Cortex of kidney (tissue), 1 donor: ENCODE measurements around the gene DENND1A.

ENCODE experiments used
- DNase-seq: peaks from one replicate; lab custom pipeline; 2025; lab: John Stamatoyannopoulos, UW

DENND1A gene

DNA sequence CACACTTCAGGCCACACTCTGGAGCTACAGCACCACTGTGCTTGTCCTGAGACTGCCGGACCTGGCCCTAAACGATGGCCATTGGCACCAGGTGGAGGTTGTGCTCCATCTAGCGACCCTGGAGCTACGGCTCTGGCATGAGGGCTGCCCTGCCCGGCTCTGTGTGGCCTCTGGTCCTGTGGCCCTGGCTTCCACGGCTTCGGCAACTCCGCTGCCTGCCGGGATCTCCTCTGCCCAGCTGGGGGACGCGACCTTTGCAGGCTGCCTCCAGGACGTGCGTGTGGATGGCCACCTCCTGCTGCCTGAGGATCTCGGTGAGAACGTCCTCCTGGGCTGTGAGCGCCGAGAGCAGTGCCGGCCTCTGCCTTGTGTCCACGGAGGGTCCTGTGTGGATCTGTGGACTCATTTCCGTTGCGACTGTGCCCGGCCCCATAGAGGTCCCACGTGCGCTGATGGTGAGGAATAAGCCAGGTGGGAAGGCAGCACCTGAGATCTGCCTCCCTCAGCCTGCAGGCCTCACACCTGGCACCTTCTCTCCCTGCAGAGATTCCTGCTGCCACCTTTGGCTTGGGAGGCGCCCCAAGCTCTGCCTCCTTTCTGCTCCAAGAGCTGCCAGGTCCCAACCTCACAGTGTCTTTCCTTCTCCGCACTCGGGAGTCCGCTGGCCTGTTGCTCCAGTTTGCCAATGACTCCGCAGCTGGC lies 559.2 kb downstream of the DENND1A start:
- no peak for DNase-seq

DNA sequence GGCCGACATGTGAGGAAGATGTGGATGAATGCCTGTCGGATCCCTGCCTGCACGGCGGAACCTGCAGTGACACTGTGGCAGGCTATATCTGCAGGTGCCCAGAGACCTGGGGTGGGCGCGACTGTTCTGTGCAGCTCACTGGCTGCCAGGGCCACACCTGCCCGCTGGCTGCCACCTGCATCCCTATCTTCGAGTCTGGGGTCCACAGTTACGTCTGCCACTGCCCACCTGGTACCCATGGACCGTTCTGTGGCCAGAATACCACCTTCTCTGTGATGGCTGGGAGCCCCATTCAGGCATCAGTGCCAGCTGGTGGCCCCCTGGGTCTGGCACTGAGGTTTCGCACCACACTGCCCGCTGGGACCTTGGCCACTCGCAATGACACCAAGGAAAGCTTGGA lies 559.8 kb downstream of the DENND1A start:
- no peak for DNase-seq

DNA sequence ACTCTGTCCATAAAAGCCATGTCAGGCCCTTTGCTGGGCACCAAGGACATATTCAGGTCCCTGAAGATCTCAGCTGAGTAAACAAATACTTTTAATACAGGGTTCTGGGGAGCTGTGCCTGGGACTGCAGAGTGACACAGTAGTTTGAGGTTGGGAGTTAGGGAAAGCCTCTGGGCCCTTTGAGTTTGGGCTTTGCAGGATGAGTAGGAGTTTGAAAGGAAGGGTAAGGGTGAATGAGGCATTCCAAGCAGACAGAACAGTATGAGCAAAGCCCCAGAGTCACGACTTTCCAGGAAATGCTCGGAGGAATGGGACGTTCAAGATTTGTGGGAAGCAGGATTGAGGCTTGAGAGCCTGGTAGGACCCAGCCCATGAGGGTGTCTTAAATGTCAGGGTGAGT lies 560.6 kb downstream of the DENND1A start:
- no peak for DNase-seq

DNA sequence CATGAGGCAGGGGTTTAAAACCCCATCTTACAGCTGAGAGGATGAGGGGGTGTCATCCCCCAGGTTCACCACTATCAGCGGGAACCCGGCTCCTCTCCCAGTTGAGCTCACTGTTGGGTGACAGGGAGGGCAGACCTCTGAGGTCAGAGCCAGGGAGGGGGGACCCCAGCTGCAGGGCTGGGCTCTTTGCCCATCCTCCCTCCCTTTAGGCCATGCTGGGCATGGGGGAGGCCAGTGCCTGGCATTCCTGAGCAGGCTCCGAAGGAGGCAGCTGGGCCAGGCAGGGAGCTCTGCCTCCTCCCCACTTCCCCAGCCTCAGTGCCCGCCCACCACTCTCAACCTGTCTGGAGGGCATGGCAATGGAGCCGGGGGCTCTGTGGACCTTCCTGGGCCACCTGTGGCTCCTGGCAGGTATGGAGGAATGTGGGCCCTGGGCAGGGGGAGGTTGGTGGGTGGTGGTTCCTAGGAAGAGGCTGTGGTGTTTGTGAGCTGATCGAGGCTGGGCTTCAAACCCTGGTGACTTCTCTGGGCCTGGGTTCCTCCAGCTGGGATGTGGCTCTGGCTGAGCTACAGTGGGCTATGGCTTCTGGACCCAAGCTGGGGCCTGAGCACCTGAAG lies 561.3 kb downstream of the DENND1A start:
- DNase-seq, result no peak

DNA sequence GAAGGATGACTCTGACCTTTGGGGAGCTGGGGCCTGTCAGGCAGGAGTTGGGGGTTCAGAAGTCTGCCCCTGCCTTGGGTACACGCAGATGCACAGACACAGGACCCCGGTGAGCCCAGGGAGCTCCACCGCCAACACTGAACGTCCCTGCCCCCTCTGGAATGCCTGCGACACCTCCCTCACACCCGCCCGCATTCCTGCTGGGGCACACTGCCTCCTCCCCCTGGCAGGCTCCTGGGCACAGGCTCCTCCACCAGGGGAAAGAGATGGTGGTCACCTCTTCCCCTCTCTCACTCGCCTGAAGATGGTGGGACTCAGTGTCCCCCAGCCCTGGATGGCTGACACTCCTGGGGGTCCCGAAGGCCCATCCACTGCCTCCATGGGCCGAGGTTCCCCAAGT lies 561.9 kb downstream of the DENND1A start:
- no peak for DNase-seq

DNA sequence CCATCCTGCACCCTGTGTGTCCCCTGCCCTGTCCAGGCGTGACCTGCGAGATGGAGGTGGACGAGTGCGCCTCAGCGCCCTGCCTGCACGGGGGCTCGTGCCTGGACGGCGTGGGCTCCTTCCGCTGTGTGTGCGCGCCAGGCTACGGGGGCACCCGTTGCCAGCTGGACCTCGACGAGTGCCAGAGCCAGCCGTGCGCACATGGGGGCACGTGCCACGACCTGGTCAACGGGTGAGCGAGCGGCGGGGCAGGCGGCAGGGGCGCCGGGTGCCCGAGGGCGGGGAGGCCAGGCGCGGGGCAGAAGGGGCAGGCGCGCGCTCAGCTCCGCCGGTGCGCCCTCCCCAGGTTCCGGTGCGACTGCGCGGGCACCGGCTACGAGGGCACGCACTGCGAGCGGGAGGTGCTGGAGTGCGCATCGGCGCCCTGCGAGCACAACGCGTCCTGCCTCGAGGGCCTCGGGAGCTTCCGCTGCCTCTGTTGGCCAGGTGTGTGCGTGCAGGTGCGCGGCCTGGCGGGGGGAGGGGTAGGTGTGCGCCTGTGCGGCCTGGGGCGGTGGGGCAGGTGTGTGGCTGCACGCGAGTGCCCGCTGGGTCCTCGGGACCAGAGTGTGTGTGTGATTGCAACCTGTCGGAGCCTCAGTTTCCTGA lies 563.9 kb downstream of the DENND1A start:
- no peak for DNase-seq

DNA sequence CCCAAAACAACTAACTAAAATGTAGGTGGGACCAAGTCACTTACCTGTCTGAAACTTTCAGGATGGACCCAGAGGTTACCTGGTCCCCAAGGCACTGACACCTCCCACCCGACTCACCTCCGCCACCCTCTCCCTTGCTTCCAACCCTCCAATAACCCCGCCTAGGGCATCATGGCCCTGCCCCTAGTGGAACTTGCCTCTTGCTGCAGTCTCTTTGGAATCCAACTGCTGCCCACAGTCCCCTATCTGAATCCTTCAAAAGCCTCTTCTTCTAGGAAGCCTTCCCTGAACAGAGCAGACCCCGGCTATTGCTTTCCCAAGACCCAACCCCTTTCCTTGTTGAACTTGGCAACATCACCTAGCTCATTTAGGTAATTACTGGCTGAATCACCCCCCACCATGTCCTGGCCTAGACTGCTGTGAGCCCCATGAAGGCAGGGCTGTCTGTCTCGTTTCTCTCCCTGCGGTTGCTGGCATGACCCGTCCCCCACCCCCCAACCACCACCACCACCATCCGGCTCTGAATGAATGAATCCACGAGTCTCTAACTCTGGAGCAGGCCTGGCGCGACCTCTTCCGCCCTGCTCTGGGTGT lies 564.5 kb downstream of the DENND1A start:
- DNase-seq, result no peak

DNA sequence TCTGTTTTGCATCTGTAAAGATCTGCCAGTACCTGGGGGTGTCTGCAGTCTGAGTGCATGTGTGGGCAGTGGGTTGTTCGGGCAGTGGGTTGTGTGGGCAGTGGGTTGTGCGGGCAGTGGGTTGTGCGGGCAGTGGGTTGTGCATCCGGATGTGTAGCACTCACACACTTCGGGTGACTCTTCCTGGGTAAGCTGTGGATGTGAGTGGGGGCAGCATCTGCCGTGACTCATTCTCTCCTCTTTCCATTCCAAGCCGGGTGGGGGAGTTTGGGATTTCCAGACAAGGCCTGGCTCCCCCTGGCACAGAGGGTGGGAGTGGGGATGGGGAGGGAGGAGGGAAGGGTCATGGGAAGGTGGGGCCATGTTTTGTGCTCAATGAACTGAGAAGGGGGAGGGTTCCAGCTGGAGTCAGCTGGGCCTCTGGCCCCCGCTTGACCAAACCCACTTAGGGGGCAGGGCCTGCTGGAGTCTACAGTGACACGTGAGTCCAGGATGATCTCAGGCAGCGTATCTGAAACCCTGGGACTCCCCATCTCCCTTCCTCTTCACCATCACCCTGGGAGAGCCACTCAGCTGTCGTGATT lies 565.6 kb downstream of the DENND1A start:
- DNase-seq, result no peak

DNA sequence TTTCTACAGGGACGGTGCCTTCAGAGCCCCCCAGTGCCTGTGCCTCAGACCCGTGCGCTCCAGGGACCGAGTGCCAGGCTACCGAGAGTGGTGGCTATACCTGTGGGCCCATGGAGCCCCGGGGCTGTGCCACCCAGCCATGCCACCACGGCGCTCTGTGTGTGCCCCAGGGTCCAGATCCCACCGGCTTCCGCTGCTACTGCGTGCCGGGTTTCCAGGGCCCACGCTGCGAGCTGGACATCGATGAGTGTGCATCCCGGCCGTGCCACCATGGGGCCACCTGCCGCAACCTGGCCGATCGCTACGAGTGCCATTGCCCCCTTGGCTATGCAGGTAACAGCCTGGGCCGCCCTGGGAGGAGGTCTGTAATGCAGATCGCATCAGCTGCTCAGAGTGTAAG lies 567.1 kb downstream of the DENND1A start:
- no peak for DNase-seq

DNA sequence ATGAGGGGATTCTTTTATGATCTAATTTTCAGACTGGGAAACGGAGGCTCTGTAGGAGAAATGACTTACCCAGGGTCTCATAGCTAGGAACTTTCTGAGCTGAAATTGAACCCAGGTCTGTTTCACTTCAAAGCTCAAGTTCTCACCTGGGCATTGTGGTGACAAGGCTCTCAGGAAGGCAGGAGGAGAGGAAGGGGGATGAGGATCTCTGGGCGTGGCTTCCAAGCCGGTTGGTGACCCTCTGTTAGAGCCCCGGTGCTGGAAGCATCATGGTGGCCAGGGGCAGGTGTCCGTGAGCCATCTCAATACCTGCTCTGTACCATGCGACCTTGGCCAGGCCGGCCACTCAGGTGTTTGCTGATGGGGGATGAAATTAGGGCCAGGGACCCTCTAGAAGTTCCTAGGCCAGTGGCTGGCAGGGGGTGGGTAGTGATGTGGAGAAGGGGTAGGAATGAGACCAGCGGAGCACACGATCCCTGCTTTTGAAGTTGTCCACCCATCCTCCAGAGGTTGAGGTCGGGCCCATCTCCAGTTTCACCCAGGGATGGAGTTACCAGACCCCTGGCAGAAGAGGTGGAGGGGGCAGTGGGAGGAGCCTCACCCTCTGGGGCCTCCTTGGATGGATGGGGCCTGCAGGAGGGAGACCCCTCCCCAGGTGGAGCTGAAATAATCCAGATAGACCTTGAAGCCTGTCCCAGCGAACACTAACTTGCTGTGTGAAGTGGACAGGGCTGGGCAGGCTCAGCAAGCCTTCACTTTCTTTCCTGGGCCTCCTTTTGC lies 568.0 kb downstream of the DENND1A start:
- no peak for DNase-seq

DNA sequence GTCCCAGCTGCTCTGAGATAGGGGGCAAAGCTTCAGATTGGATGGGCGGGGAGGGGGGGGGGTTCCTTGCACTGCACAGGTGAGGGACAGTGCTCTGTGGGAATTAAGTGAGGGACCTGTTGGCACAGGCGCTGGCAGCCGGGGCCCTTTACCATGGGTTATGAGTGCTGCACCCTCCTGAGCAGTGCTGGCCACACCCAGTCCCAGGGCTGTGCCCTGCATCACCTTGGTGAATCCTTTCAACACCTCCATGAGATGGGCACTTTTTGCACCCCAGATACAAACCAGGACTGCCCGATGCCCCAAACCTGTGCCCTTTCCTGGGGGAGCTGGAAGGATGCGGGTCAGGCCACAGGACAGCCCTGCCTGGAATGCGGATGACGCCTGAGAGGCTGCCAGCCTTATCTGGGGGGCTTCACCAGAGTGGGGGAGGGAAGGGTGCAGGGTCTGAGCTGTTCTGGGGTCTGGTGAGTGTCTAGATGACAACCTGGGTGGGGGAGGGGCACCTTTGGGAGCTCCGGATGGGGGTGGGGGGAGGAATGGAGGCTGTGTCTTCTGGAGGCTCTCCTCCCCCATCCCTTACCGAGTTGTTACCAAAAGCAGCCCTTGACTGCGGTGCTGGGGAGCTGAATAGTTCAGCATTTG lies 568.7 kb downstream of the DENND1A start:
- no peak for DNase-seq

DNA sequence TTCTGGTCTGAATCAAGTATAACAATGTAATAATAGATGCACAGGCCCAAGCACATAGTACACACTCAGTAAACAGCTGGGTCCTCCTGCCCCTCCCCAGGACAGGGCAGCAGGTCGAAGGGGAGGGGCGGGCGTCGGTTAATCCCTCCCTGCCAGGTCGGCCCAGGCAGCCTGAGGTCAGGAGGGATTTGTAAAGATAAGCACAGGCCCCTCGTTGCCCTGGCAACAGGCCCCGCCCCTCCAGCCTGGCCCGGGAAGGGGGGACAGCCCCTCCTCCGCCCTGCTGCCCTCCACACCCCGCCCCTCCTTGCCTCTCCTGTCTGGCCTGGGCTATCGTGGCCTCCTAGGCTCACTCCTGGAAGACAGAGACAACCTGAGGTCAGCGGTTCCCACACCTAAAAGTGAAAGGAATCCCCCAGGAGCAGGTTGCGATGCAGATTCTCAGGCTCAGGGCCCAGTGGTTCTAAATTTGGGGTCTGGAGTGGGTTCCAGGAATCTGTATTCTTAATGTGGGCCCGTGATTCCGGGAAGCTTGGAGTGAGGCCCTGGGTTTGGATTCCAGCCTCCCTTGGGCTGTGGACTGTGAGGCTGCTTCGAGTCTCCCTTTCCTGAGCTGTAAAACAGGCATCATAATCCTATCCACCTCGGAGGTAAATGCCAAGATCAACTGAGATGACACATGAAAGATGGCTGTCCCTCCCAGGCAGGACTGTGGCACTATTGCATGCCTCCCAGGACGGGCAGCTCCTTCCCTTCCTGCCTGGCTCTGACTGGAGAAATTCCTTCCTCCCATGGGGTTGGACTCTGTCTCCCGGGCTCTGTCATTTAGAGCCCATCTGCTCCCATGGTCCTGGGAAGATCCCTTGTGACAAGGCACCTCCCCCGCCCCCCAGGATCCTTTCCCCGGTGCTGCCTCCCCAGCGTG lies 569.5 kb downstream of the DENND1A start:
- DNase-seq, result no peak

DNA sequence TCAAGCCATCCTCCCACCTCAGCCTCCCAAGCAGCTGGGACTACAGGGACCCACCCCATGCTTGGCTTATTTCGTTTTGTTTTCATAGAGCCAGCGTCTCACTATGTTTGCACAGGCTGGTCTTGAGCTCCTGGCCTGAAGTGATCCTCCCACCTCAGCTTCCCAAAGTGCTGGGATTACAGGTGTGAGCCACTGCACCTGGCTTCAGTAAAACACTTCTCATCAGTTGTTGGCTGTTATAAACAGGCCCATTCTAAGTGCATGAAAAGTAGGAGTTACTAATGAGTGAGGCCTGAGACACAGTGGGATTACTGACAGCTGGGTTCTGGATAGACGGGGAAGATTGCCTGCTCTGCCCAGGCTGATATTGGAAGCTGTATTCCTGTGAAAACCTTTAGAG lies 570.4 kb downstream of the DENND1A start:
- no peak for DNase-seq

DNA sequence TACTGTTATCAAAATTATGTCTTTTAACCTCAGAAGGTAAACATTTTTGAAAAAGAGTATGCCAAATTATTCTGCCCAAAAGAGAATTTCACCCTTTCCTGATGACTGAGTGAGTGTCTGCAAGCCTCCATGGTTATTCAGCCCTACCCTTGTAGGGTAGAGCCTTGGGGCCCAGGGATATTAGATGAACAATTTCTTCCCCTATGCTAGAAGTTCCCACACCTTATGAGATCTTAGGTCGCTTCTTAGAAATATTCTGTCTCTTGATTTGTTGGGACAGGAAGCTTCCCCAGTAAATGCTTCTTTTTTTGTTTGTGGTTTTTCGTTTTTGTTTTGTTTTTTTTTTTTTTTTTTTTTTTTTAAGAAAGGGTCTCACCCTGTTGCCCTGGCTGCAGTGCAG lies 570.8 kb downstream of the DENND1A start:
- no peak for DNase-seq

DNA sequence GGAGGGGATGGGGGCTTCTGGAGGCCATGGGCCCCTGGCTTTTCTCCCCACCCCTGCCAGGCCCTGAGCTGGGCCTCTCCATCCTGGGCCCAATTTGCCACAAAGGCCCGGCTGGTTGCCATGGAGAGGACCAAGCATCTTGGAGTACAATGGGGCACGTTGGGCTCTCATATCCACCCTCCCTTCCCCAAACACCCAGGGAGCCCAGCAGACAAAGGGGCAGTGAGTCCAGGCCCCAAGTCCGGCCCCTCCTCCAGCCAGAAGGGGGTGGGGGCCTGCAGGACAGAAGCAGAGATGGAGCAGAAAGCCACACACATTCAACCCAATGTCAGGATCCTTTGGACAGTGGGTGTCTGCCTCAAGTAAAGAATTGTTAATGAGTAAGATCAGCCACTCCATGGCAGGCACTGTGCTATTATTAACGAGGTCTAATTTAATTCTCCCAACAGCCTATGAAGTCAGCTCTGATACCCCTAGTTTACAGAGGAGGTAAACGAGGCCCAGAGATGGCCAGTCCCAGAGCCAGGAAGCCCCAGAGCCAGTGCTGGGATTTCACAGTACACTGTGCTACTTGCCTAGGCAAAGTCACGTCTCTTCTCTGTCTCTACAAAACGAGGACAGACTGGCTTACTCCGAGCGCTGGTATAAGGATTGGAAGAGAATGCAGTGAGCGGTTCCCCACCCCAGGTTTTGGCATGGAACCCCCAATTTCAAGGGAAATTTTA lies 571.6 kb downstream of the DENND1A start:
- no peak for DNase-seq

DNA sequence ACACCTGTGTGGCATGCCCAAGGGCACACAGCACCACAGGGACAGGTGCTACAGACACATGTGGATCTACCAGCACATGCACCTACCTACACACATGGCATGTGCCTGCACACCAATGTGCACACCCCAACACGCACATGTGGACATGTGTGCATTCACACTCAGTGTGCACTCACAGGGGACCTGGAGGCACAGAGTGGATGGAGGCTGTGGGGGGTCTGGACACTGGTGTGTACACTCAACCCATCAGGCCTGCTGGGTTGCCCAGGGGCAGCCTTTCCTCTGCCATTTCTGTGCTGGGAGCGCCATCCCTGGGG lies 572.2 kb downstream of the DENND1A start:
- no peak for DNase-seq

DNA sequence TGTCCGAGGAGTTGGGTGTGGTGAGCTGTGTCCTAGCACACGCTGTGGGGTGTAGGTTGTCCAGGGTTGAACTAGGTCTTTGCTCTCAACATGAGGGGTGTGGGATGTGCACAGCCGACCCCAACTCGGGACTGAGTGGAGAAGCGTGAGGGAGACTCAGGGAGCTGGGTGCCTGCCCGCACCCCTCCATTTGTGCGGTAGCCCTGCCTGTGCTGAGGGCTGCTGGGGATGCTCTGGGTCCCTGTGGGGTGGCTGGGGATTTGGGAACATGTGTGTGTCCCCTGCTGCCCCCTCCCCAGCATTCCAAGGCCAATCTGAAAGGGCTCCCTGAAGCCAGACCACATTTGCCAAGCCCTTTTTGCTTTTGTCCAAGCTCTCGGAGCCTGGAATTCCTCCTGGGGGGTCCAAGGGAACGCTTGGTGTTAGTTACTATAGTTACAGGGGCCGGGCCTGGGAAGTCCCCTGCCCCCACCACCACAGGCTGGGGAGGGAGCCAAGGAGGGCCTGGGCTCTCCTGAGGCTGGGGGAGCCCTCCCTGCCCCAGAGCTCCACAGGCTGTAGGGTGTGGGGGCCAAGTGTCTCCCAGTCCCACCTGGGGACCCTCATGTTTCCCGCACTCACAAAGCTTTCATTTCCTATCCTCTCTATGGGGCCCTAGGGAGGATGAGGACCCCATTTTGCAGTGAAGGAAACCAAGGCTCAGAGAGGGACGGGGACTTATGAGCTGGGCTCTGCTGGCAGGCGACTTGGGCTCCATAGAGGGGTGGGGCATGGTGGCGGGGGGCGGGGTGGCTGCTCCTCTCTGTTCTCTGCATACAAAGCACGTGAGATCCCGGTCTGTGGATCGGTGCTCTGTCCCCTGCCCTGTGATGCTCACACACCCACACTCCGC lies 572.8 kb downstream of the DENND1A start:
- DNase-seq, result no peak

DNA sequence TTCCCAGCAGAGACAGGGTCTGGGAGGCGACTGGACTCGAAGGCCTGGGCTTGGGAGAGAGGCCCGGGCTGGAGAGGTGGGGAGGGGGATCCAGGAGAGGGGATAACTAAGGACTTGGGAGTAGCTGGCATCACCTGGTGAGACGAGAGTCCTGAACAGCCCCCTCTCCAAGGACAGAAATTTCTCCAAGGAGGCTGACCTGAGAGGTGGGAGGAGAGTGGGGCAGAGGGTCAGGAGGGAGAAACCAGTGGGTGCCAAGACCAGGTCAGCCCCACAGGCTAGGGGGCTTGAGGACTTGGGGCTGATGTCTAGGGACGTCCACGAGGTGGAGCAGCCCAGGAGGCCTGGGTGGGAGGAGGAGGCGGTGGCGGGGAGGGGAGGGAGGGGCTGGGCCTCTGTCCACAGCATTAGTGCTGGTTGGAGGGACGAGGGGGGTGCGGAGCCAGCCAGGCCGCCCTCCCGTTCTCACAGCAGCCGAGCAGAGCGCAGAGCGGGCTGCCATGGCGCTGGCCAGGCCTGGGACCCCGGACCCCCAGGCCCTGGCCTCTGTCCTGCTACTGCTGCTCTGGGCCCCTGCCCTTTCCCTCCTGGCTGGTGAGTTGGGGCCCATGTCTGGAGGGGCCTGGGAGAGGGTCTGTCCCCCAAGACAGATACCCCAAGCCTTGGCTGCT lies 574.0 kb downstream of the DENND1A start, which contains the start of gene CRB2:
Gene CRB2 (plus strand): TSS at position 437 of the 671 bp plus-strand sequence. CDS start 64 bp downstream, at position 501.
- DNase-seq, result no peak
